Measurements from ENCODE around the gene RAB11B.
A peak's percentile ranks its signal among the peaks of the same experiment; 100 is the strongest.
"Not testable (repeated sequence)": the region's sequence is repeated elsewhere in the genome, so short reads cannot be mapped to it uniquely, and the experiment has no call there.

Gene RAB11B

GRCh38 chr19:8396563-8397203 is 6.5 kb downstream of the RAB11B start:
- DNase-seq: peak; percentile 62

- no peak for DNase-seq
These were observed 7.1 kb downstream of the RAB11B start for GRCh38 chr19:8397271-8397670.

GRCh38 chr19:8397746-8398310 is 7.7 kb downstream of the RAB11B start:
- DNase-seq: no peak

- DNase-seq: no peak
These were observed 8.2 kb downstream of the RAB11B start for GRCh38 chr19:8398311-8398771.

- DNase-seq: no peak
These were observed 9.6 kb downstream of the RAB11B start for GRCh38 chr19:8399681-8400188.

- DNase-seq: no peak
These were observed 11.8 kb downstream of the RAB11B start for GRCh38 chr19:8401981-8402411.

GRCh38 chr19:8403098-8403819 is 13.1 kb downstream of the RAB11B start:
- DNase-seq: no peak

- DNase-seq: no peak
These were observed 13.6 kb downstream of the RAB11B start for GRCh38 chr19:8403820-8404109.

- no peak for DNase-seq
These were observed 14.4 kb downstream of the RAB11B start for GRCh38 chr19:8404391-8405151.

- not testable (repeated sequence) for DNase-seq
These were observed 20.6 kb downstream of the RAB11B start for GRCh38 chr19:8410718-8411117.

- peak; percentile 94 for DNase-seq
These were observed 22.8 kb downstream of the RAB11B start, which contains the start of gene MARCHF2 for GRCh38 chr19:8412783-8413628. Gene MARCHF2, plus strand, starts transcription at chr19:8413305. Its CDS starts 8,536 bp downstream, at chr19:8421841.

- DNase-seq: no peak
These were observed 23.5 kb downstream of the RAB11B start for GRCh38 chr19:8413629-8413995.

GRCh38 chr19:8416796-8417195 is 26.6 kb downstream of the RAB11B start:
- no peak for DNase-seq

- DNase-seq: no peak
These were observed 31.6 kb downstream of the RAB11B start for GRCh38 chr19:8421484-8422461.

GRCh38 chr19:8423817-8424223 is 33.7 kb downstream of the RAB11B start:
- DNase-seq: no peak

GRCh38 chr19:8425331-8425730 is 35.2 kb downstream of the RAB11B start:
- not testable (repeated sequence) for DNase-seq

GRCh38 chr19:8426283-8426682 is 36.1 kb downstream of the RAB11B start:
- no peak for DNase-seq

- DNase-seq: no peak
These were observed 38.9 kb downstream of the RAB11B start for GRCh38 chr19:8429044-8429443.

- no peak for DNase-seq
These were observed 39.7 kb downstream of the RAB11B start for GRCh38 chr19:8429826-8430225.

GRCh38 chr19:8430650-8431049 is 40.5 kb downstream of the RAB11B start:
- no peak for DNase-seq

GRCh38 chr19:8438236-8438635 is 48.1 kb downstream of the RAB11B start:
- DNase-seq: no peak
